K562 (cell line): ENCODE measurements around the gene SOWAHA. TPM values are rescaled to one million over a fixed set of nuclear protein-coding genes. Genes with fewer than 3 reads are reported as not detected.

ENCODE experiments used
- DDX20 ChIP-seq: fragments of 450-650 bp; IDR thresholded peaks from 2 replicates; pipeline ENCODE4 v1.6.1; 2016; ENCODE audit warnings: missing genetic modification characterization, low read depth, mild to moderate bottlenecking, missing compliant biosample characterization, moderate library complexity
- E2F3 ChIP-seq: fragments of 250-450 bp; sonication (Bioruptor Pico); IDR thresholded peaks from 2 replicates; pipeline ENCODE4 v1.4.0; 2020; ENCODE audit warnings: mild to moderate bottlenecking
- EP400 ChIP-seq: fragments of 450-650 bp; IDR thresholded peaks from 2 replicates; pipeline ENCODE4 v1.6.1; 2017; ENCODE audit warnings: antibody characterized with exemption, mild to moderate bottlenecking, moderate library complexity
- GATA2 ChIP-seq: sonication (generic); formaldehyde crosslinking; IDR thresholded peaks from 2 replicates; pipeline ENCODE4 v1.4.0; 2020; ENCODE audit warnings: mild to moderate bottlenecking, missing genetic modification reagents
- IRF2 ChIP-seq: sonication (generic); formaldehyde crosslinking; IDR thresholded peaks from 2 replicates; pipeline ENCODE4 v1.8.1; 2022; ENCODE audit warnings: mild to moderate bottlenecking, missing genetic modification reagents
- NELFE ChIP-seq: IDR thresholded peaks from 2 replicates; pipeline ENCODE4 v1.6.1; 2011; ENCODE audit warnings: mild to moderate bottlenecking; ENCODE audit not compliant: insufficient read depth, insufficient read length
- PCBP1 ChIP-seq: fragments of 200-400 bp; formaldehyde crosslinking; IDR thresholded peaks from 2 replicates; pipeline ENCODE4 v1.6.1; 2018; ENCODE audit warnings: mild to moderate bottlenecking, low read depth, low read length; ENCODE audit not compliant: poor library complexity, severe bottlenecking
- PHF20 ChIP-seq: fragments of 450-650 bp; IDR thresholded peaks from 2 replicates; pipeline ENCODE4 v1.6.1; 2018; ENCODE audit not compliant: partially characterized antibody
- RFX1 ChIP-seq: fragments of 450-650 bp; IDR thresholded peaks from 2 replicates; pipeline ENCODE4 v1.6.1; 2016; ENCODE audit warnings: mild to moderate bottlenecking, moderate library complexity
- polyA plus RNA-seq, 8 experiments: library from polyadenylated mRNA; depleted of rRNA in 4 of 8; stranded (reverse) in 5 of 8; unstranded in 3 of 8; fragments of >200 nt; fragmentation: Nextera tagmentation in 2 of 8; fragmentation: Illumina TruSeq in 1 of 8; extraction: Ambion mirVana in 2 of 8; extraction: Trizol in 1 of 8; gene quantifications; 2 replicates each; pipeline versions ENCODE4 v1.2.1 to v1.2.3, GENCODE V29; 2011 to 2014; ENCODE audit warnings: inconsistent platforms in 1 of 8, missing spikeins in 1 of 8
- total RNA-seq, 7 experiments: library from RNA; depleted of rRNA in 6 of 7; stranded (reverse); fragments of >200 nt in 6 of 7; fragmentation: Illumina TruSeq in 2 of 7; extraction: Trizol in 2 of 7; gene quantifications; 2 replicates each; pipeline versions ENCODE4 v1.2.1 to v1.2.3, GENCODE V29; 2011 to 2021; ENCODE audit warnings: low replicate concordance in 1 of 7
- TF ChIP-seq, protein P1 (sequence below): fragments of 450-650 bp; conservative IDR thresholded peaks from 2 replicates; pipeline ENCODE4 v1.6.1; 2016; ENCODE audit warnings: missing genetic modification characterization, low read depth, mild to moderate bottlenecking, missing compliant biosample characterization, moderate library complexity
- TF ChIP-seq, protein P2 (sequence below): sonication (generic); formaldehyde crosslinking; IDR thresholded peaks from 2 replicates; pipeline ENCODE4 v1.8.1; 2022; ENCODE audit warnings: missing genetic modification reagents
- TF ChIP-seq, protein P3 (sequence below): sonication (generic); formaldehyde crosslinking; IDR thresholded peaks from 2 replicates; pipeline ENCODE4 v1.8.0; 2022; ENCODE audit warnings: mild to moderate bottlenecking, missing genetic modification reagents
- TF ChIP-seq, protein P4 (sequence below): fragments of 250-450 bp; sonication (Bioruptor Pico); IDR thresholded peaks from 2 replicates; pipeline ENCODE4 v1.5.1; 2021; ENCODE audit warnings: mild to moderate bottlenecking
- TF ChIP-seq, protein P5 (sequence below): fragments of 250-450 bp; sonication (Bioruptor Pico); IDR thresholded peaks from 2 replicates; pipeline ENCODE4 v1.5.0; 2021

The SOWAHA gene
- total and polyA plus RNA-seq, 9 of the 15 experiments (the other 6 are each of a cell fraction or from before 2014, with no cell fraction given), result not detected

DNA sequence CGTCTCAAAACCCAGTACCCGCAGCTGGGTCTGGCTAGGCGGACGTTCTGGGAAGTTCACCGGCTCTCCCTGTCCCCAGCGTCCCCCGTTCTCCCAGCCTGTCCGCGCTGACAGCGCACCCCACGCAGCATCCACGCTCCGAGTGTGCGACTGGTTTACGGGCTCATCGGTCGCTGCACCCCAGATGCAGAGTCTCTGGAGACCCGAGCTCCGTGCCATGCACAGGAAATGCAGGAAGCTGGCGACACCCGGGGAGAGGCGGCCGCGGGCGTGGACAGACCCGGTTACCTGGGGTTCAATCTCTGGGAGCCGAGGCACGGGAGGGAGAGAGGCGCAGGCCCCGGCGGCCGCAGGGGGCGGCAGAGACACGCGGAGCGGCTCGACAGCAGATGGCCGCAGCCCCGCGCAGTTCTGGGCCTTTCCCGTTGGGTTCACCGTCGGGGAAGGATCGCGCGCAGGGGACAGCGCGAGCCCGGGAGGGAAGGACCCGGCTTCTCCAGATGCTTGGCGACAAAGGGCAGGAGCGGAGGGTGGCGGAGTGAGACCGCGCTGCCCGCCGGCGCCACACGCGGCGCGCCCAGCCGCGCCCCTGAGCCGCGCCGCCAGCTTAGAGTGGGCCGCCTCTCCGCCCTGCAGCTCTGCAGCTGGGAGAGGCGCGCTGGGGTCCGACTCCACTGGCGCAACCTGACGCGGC, 16.8 kb downstream of the SOWAHA start (continued):
- TF ChIP-seq DDX20 (tag), result no peak
- TF ChIP-seq, protein P1, sequence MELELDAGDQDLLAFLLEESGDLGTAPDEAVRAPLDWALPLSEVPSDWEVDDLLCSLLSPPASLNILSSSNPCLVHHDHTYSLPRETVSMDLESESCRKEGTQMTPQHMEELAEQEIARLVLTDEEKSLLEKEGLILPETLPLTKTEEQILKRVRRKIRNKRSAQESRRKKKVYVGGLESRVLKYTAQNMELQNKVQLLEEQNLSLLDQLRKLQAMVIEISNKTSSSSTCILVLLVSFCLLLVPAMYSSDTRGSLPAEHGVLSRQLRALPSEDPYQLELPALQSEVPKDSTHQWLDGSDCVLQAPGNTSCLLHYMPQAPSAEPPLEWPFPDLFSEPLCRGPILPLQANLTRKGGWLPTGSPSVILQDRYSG (tag), result no peak
- no peak for TF ChIP-seq RFX1
- TF ChIP-seq E2F3 (CRISPR knock-in tag), result no peak
- no peak for TF ChIP-seq GATA2 (CRISPR knock-in tag)
- TF ChIP-seq, protein P2, sequence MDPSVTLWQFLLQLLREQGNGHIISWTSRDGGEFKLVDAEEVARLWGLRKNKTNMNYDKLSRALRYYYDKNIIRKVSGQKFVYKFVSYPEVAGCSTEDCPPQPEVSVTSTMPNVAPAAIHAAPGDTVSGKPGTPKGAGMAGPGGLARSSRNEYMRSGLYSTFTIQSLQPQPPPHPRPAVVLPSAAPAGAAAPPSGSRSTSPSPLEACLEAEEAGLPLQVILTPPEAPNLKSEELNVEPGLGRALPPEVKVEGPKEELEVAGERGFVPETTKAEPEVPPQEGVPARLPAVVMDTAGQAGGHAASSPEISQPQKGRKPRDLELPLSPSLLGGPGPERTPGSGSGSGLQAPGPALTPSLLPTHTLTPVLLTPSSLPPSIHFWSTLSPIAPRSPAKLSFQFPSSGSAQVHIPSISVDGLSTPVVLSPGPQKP (CRISPR knock-in tag), result no peak
- no peak for TF ChIP-seq PCBP1
- TF ChIP-seq, protein P3, sequence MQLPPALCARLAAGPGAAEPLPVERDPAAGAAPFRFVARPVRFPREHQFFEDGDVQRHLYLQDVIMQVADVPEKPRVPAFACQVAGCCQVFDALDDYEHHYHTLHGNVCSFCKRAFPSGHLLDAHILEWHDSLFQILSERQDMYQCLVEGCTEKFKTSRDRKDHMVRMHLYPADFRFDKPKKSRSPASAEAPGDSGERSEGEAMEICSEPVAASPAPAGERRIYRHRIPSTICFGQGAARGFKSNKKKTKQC (CRISPR knock-in tag), result peak; percentile 70
- 0 out of 2 replicates have a peak, but pooled peaks have one; percentile 28 for TF ChIP-seq IRF2
- TF ChIP-seq EP400, result peak; percentile 64; the same call in 1 of the 2 replicates
- TF ChIP-seq, protein P4, sequence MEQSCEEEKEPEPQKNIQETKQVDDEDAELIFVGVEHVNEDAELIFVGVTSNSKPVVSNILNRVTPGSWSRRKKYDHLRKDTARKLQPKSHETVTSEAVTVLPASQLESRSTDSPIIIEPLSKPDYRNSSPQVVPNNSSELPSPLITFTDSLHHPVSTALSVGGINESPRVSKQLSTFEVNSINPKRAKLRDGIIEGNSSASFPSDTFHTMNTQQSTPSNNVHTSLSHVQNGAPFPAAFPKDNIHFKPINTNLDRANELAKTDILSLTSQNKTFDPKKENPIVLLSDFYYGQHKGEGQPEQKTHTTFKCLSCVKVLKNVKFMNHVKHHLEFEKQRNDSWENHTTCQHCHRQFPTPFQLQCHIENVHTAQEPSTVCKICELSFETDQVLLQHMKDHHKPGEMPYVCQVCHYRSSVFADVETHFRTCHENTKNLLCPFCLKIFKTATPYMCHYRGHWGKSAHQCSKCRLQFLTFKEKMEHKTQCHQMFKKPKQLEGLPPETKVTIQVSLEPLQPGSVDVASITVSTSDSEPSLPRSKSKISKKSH (CRISPR knock-in tag), result no peak
- TF ChIP-seq NELFE, result no peak
- TF ChIP-seq, protein P5, sequence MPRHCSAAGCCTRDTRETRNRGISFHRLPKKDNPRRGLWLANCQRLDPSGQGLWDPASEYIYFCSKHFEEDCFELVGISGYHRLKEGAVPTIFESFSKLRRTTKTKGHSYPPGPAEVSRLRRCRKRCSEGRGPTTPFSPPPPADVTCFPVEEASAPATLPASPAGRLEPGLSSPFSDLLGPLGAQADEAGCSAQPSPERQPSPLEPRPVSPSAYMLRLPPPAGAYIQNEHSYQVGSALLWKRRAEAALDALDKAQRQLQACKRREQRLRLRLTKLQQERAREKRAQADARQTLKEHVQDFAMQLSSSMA (CRISPR knock-in tag), result no peak
- peak; percentile 19 for TF ChIP-seq PHF20
